ENCODE measurements around the gene APOL4.
"Not testable (repeated sequence)": the region's sequence is repeated elsewhere in the genome, so short reads cannot be mapped to it uniquely, and the experiment has no call there.

The APOL4 gene

GRCh38 chr22:36218648-36219193 is 17.1 kb upstream of the APOL4 start:
- CTCF ChIA-PET = no interaction called here

DNA sequence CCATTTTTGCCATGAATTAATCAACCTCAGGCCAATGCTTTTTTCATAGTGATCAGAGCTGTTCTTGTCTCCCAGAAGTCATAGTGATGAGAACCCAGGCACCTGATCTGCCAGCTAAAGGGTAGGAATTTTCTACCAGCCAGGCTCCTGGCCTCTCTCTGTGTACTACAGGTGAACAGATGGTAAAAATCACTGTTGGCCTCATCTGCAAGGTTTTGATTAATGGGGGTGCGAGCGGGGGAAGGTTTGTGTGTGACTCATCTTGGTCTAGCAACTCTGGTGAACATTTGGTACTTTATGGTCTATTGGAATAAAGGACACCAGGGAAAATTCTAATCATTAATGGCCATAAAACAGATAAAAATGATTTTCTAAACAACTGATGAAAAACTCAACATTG is 14.4 kb upstream of the APOL4 start:
- CTCF ChIA-PET = no interaction called here

More at GRCh38 chr22:36218648-36219193, 17.1 kb upstream of the APOL4 start:
- no peak overlapping the region for H3K27ac ChIP-seq
- DNase-seq (ENCODE audit: low spot score) = no peak
- POLR2A ChIA-PET (ENCODE audit: low non-redundant PET) = no interaction called here
- TF ChIP-seq, protein P1, sequence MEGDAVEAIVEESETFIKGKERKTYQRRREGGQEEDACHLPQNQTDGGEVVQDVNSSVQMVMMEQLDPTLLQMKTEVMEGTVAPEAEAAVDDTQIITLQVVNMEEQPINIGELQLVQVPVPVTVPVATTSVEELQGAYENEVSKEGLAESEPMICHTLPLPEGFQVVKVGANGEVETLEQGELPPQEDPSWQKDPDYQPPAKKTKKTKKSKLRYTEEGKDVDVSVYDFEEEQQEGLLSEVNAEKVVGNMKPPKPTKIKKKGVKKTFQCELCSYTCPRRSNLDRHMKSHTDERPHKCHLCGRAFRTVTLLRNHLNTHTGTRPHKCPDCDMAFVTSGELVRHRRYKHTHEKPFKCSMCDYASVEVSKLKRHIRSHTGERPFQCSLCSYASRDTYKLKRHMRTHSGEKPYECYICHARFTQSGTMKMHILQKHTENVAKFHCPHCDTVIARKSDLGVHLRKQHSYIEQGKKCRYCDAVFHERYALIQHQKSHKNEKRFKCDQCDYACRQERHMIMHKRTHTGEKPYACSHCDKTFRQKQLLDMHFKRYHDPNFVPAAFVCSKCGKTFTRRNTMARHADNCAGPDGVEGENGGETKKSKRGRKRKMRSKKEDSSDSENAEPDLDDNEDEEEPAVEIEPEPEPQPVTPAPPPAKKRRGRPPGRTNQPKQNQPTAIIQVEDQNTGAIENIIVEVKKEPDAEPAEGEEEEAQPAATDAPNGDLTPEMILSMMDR (conservative IDR thresholded peaks at IDR 0.05; ENCODE audit: low read depth) = no peak

GRCh38 chr22:36213586-36213985 is 12.0 kb upstream of the APOL4 start:
- POLR2A ChIA-PET (ENCODE audit: low non-redundant PET) = no interaction called here
- TF ChIP-seq, protein P1 (conservative IDR thresholded peaks at IDR 0.05; ENCODE audit: low read depth) = no peak
- no peak overlapping the region for H3K27ac ChIP-seq
- DNase-seq (ENCODE audit: low spot score) = no peak
- CTCF ChIA-PET = interaction anchor here (0.5 kb wide), 1 partner anchor 89 kb away, joined by 3 read pairs; no protein-coding TSS in a partner anchor

More for the DNA sequence above, 14.4 kb upstream of the APOL4 start:
- H3K27ac ChIP-seq = no peak overlapping the region
- POLR2A ChIA-PET (ENCODE audit: low non-redundant PET) = no interaction called here
- no peak for DNase-seq (ENCODE audit: low spot score)
- TF ChIP-seq, protein P1 (conservative IDR thresholded peaks at IDR 0.05; ENCODE audit: low read depth) = no peak

DNA sequence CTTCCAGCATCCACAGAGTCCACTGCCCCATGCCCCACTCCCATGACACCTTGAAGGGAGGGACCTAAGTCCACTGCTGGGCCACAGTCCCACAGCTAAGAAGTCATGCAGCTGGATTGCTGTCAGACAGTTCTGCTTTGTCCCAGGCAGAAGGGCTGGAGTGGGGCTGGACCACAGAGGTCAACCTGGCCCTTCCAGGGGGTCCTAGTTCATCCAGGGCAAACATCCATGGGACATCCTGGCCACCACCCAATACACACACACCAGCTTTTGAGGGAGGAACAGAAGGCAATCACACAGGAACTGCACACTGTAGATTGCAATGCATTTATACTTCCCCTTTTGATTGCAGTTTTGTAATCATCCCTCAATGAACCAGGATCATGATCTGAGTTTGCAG is 11.3 kb upstream of the APOL4 start:
- TF ChIP-seq, protein P1 (conservative IDR thresholded peaks at IDR 0.05; ENCODE audit: low read depth) = no peak
- DNase-seq (ENCODE audit: low spot score) = no peak
- ChIA-PET CTCF (interaction anchor here (0.5 kb wide), 1 partner anchor 89 kb away, joined by 3 read pairs; no protein-coding TSS in a partner anchor), POLR2A (ENCODE audit: low non-redundant PET) (no interaction called here)
- H3K27ac ChIP-seq = no peak overlapping the region

DNA sequence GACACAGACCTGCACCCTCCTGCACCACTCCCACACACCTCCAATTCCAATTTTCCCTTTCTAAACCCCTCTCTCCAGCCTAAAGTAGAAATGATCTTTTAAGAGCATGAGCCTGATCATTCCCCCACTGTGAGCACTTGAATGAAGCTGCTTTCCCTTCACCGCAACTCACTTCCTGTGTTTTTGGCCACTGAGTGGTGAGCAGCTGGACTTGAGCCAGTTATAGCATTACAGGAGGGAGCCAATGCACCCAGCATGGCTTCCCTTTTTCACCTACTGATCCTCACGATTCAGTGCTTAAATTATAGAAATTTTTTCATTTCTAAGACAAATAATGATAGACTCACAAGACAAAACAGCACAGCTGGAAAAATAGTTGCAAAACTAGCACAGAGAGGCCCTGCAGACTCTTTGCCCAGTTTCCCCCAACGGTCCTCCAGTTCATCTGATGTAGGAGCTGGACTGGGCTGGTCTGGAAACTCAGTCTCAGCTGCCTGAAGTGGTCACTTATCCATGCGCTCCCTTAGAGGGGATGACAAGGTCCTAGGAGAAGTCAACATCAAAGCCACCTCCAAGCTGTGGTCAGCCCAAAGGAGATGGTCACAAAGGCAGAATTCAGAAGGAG is 9.7 kb upstream of the APOL4 start:
- CTCF ChIA-PET = interaction anchor here (1.6 kb wide), 1 partner anchor 11 kb away, joined by 4 read pairs; no protein-coding TSS in a partner anchor
- H3K27ac ChIP-seq = no peak overlapping the region
- POLR2A ChIA-PET (ENCODE audit: low non-redundant PET) = no interaction called here
- TF ChIP-seq, protein P1 (conservative IDR thresholded peaks at IDR 0.05; ENCODE audit: low read depth) = no peak
- DNase-seq (ENCODE audit: low spot score) = no peak

DNA sequence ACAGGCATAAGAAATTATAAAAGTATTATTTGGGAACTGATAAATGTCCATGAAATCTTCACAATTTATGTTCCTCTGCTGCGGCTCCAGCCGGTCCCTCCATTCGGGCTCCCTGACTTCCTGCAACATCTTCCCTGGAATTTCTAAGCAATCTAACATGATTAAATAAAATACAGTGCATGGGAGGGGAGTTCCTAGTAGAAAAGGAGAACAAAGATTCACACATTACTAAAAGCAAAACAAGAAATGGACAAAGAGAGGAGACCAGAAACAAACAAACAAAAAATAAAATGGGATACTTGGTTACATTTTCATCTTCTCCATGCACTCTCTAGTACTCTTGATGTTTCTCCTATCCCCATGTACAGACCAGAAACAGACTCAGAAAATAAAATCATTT is 8.6 kb upstream of the APOL4 start:
- TF ChIP-seq, protein P1 (conservative IDR thresholded peaks at IDR 0.05; ENCODE audit: low read depth) = no peak
- no peak overlapping the region for H3K27ac ChIP-seq
- ChIA-PET POLR2A (ENCODE audit: low non-redundant PET) (no interaction called here), CTCF (no interaction called here)
- no peak for DNase-seq (ENCODE audit: low spot score)

DNA sequence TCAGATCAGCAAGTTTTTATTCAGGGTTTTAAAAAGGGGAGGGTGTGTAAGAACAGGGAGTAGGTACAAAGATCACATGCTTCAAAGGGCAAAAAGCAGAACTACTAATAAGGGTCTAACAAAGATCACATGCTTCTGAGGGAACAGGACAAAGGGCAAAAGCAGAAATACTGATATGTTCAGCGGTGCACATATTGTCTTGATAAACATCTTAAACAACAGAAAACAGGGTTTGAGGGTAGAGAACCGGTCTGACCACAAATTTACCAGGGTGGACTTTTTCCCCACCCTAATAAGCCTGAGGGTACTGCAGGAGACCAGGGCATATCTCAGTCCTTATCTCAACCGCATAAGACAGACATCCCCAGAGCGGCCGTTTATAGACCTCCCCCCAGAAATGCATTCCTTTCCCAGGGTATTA is 7.9 kb upstream of the APOL4 start:
- POLR2A ChIA-PET (ENCODE audit: low non-redundant PET); DNase-seq (ENCODE audit: low spot score); CTCF ChIA-PET: not testable (repeated sequence)

More for the DNA sequence above, 7.9 kb upstream of the APOL4 start:
- not testable (repeated sequence) for H3K27ac ChIP-seq

Measured in RWPE1 (cell line).